GM18519 (cell line): ENCODE measurements around the gene RIN3.

Experiments
- ATAC-seq: cut with Tn5 transposase; IDR thresholded peaks from one replicate; pipeline ENCODE4 v1.9.1; 2021; ENCODE audit warnings: mild to moderate bottlenecking, moderate library complexity; ENCODE audit not compliant: unreplicated experiment, low FRiP score

Gene RIN3

GRCh38 chr14:92572050-92572449 lies 58.5 kb downstream of the RIN3 start:
- ATAC-seq: no peak

DNA sequence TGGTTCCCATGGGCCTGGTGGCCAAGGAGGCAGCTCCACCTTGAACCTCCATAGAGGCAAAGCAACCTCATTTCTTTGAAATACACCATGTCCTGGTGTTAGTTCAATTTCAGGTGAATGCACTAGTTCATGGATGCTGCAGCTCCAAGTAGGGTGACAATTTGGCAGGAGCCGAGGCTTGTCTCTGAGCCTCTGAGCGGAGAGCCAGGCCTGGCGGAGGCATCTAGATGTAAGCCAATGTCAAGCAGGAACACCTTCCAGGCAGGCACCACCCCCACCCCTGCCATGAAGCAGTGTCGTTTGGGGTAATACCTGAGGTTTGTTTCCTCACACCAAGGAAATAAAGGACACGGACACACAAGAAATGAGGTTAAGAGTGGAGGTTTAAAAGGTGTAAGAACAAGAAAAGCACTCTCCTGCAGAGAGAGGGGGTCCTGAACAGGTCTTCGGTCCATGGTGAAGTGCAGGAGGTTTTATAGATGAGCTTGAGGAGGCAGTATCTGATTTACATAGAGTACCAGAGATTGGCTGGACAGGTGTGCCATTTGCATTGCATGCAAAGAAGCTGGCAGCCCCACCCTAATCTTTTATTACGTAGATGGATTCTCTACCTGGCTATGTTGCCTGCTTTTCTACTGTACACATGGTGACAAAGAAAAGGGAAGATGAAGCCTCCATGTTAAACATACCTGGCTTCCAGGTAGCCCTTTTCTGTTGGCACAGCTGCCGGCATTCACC lies 60.3 kb downstream of the RIN3 start:
- no peak for ATAC-seq

- ATAC-seq: no peak
Measured at GRCh38 chr14:92575061-92575747, 61.6 kb downstream of the RIN3 start.

DNA sequence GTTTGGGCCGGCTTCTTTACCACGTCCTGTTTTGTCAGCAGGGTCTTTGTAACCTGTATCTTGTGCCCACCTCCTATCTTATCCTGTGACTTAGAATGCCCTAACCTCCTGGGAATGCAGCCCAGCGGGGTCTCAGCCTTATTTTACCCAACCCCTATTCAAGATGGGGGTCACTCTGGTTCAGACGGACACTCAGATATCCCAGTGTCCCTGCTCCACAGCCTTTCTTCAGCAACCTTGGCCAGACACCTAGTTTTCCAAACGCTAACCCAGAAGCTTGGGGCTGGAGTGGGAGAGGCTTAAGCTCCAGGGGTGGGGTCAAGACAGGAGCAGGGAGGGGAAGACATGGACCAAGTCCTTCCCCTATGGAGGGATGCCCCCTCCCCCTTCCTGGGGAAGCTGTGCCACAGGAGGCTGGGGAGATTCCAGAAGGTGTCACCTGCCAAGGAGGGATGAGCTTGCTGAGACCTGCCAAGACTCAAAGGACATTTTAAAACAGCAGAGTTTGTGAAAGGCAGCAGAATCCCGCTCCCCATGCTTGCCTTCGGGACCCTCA lies 62.2 kb downstream of the RIN3 start:
- no peak for ATAC-seq

DNA sequence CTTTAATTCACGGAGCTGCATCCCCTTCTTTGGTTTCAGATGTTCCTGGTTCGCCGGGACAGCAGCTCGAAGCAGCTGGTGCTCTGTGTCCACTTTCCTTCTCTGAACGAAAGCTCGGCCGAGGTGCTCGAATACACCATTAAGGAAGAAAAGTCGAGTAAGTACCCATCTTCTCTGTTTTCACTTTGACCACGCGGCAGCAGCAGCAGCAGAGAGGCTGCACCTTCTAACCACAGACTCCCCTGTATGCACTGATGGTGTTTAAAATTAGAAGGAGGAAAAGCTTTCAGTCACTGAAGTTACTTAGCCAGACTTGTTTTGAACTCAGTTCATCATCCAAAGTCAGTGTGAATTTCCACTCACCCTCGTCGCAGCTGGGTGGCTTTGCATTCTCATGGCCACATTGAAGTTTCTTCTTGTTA lies 63.8 kb downstream of the RIN3 start:
- peak; percentile 73 for ATAC-seq

DNA sequence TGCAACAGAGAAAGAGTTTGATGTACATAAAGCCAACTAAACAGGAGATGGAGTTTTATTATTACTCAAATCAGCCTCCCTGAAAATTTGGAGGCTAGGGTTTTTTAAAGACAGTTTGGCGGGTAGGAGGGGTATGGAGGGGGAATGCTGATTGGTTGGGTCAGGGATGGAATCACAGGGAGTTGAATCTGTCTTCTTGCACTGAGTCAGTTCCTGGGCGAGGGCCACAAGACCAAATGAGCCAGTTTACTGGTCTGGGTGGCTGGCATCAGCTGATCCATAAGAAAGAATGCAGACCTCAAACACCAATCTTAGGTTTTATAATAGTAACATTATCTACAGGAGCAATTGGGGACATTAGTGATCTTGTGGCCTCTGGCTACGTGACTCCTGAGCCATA lies 64.9 kb downstream of the RIN3 start:
- ATAC-seq: no peak

- no peak for ATAC-seq
Measured at GRCh38 chr14:92579244-92579936, 65.8 kb downstream of the RIN3 start.

DNA sequence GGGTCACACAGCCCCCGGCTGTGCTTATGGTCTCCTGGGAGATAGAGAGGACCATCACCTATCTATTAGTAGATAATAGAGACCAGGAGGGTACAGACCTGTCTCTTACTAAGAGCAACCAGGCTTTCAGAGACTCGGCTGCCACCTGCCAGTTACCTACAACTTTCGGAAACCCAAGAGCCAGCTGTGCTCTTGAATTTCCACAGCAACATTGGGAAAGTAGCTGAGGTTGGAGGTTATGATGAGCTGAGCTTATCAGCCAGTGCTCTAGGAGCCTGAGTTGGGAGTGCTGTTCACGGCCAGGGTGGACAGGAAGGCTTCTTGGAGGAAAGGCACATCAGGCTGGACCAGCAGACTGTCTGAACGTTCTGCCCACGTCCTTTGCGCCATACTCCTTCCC lies 67.6 kb downstream of the RIN3 start:
- no peak for ATAC-seq

DNA sequence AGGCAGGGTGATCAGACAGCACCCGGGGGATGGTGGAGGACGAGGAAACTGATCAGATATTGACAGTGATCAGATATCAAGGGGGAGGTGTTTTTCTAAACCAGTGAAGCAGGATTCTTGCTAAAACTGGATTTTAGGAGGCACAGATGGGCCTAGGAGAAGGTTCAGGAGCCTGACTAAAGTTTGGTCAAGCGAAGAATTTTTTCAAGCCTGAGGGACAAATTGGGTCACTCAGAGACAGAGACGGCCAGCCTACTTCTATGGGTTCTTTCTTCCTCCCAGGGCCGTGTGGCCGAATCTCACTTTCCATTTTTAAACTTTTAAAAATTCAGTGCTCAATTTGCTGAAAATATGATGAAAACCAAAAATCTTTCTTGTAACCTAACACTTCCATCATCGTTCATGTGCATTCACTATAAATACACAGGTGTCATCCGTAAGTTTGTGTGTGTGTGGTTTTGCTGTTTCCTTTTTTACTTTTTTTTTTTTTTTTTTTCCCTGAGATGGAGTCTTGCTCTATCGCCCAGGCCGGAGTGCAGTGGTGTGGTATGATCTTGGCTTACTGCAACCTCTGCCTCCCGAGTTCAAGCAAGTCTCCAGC lies 68.5 kb downstream of the RIN3 start:
- ATAC-seq: no peak

- ATAC-seq: peak; percentile 44
Measured at GRCh38 chr14:92582706-92583452, 69.3 kb downstream of the RIN3 start.

GRCh38 chr14:92584220-92584619 lies 70.6 kb downstream of the RIN3 start:
- ATAC-seq: no peak

GRCh38 chr14:92584816-92585215 lies 71.2 kb downstream of the RIN3 start:
- no peak for ATAC-seq

DNA sequence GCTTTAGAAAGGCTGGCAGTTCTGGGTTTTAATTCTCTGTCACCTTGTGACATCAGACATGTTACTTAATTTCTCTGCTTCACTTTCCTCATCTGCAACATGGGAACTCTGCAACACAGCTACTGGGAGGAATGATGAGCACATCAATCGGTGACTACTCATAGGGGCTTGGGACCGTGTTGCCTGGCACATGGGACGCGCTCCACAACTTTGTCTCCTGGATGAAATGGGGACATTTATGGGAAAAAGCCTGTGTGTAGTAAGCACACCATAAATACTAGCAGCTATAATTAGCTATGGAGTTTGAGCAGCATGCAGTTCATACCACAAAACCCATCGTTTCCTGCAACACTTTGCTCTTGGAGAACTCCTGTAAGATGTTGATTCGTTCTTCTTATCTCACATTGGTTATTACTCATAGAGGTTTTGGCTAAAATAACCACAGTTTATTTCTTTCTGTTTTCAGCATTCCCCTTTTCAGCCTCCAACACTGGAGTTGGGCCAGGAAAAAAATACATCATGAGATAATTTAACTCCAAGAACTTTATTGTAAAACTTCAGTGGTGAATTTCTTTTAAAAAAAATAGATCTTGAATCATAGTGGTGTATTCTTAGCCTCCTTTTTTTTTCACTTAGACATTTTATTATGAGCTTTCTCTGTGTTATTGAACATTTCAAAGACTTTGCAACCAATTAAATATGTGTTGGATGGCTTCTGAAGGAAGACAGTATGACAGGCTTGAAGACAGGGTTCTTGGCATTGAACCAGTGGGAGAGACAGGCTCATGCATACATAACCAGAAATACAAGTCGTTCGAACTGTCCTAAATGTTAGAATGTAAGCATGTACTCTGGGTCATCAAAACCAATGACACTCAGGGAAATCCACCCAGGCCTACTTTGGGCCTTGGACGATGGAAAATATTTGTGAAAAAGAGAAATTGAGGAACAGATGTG lies 72.7 kb downstream of the RIN3 start:
- no peak for ATAC-seq

- ATAC-seq: no peak
Measured at GRCh38 chr14:92586963-92587699, 73.5 kb downstream of the RIN3 start.

- no peak for ATAC-seq
Measured at GRCh38 chr14:92587700-92588085, 74.1 kb downstream of the RIN3 start.

- no peak for ATAC-seq
Measured at GRCh38 chr14:92589213-92589852, 75.8 kb downstream of the RIN3 start.

DNA sequence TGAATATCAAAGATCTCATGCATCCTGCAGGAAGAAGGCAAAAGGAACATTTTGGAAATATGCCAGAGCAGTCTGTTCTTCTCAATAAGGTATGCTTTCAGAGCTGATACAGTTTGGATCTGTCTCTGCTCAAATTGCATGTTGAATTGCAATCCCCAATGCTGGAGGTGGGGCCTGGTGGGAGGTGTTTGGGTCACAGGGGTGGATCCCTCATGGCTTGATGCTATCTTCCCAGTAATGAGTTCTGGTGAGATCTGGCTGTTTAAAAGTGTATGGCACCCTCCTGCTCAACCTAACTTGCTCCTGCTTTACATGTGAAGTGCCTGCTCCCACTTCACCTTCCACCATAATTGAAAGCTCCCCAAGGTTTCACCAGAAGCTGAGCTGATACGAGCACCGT lies 76.6 kb downstream of the RIN3 start:
- no peak for ATAC-seq

- no peak for ATAC-seq
Measured at GRCh38 chr14:92590941-92591340, 77.4 kb downstream of the RIN3 start.
